NCI-H446 treated with DMSO at 0.1 percent for 48 hours (cell line): ENCODE data around the gene CD47.

Experiments
- DNase-seq: peaks from one replicate; lab custom pipeline; 2025; lab: John Stamatoyannopoulos, UW

Gene CD47

DNA sequence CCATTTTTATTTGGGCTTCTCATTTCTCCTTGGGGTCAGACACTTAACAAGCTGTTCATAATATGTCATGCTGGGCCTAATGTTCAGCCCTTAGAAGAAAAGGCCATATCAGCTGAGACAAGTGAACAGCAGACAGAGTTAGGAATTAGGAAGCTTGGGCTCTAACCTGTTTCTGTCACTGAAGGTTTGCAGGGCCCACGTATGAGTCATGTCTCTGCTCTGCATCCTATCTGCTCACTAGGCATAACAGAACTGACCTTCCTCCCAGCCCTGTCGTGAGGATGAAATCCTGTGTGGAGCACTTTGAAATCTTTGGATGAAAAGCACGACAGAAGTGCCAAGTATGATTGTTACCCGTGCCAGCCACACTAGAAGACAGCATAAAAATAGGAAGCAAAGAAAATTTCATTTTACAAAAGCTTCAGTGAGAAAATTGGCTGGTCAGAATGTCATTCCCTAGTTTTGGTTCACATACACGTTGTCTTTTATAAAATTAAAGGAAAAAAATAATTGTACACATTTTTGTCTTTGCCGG lies 26.5 kb upstream of the CD47 start:
- DNase-seq = no peak

DNA sequence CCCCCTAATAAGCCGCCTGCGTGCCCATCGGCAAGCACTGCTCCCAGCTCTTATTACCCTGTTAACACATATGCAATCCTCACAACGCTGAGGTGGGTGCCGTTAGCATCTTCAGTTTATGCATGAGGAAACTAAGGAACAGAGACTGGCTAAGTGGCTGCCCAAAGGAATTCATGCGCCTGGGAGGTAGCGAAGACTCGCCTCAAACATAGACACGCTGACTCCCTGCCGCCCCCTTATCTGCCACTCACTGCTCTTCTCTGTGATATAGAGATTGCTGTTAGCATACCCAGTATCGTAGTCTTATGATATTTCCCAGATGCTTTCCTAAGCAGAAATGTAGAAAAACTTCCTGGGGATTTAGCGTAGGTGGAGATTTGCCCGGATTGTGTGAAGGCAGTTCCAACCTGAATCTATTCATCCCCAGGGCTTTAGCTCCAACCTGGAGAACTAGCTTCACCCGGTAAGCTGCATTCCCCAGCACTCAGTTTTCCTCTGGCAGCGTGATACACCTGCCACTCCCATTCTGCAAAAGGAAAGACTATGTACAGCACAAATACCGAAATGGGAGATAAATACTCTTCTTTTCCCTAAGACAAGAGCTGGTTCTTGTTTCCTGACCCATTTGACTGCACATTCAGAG lies 23.7 kb upstream of the CD47 start:
- DNase-seq = no peak

DNA sequence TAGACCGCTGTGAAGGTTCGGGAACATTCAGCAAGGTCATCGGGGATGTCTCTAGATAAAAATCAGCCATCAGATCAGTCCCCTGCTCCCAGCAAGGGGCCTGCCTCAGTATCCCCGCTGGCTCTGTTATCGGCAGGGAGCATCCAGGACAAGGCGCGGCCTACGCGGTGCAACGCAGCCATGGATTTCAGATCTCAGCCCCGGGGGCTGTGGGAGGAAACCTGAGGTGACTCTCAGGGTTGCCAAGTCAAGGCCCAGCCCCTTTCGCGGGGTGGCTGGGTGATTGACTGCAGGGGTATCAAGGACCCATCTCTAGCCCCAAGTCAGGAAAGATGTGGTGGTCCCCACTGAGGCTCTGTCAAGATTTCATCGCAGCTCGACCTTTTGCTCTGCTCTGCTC lies 23.1 kb upstream of the CD47 start:
- no peak for DNase-seq

DNA sequence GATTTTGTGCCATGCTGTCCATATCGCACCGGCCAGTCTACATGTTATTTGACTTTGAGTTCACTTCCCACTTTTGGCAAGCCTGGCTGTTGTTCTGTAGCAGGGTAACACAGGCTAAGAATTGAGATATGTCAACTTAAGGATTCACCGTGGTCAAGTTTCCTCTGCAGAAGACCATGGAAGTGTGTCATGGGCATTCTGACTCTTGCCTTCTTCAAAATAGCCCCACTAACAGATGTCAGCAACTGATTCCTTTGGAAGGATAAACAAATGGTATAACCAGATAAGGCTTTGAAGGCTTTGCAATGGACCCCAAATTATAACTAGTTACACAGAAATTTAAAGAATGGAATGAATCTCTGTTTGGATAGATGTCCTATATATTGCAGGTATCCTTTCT lies 20.1 kb upstream of the CD47 start:
- no peak for DNase-seq

DNA sequence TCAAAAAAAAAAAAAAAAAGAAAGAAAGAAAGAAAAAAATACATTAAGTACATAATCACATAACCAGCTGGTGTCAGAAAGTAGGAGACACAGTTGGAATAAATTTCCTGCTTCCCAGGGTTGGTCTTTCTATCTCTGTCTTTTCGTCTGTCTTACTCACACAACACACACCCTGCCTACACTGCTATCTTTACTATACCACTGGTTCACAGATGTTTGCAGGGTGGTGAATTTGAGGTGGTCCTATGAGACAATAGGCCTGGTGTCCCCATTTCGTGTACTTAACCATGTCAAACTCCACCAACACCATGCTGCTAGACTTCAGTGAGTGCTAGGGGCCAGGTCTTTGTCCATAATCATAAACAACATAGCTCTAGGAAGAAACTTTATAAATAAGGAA lies 17.6 kb upstream of the CD47 start:
- DNase-seq = no peak

DNA sequence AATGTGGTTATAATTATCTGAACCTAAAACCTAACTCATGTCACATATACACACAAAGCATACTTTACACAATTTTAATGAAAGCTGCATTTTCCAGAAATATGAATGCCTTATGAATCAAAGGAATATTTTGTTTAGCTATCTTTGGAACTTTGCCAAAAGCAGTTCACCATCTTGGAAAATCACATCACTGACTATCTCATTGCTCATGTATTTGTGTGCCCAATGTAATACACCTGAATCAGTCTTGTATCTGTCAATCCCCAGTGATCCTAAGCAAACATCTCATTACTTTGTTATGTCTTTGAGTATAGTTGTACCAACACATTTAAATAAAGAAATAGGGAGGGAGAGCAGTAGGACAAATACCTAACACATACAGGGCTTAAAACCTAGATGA lies 15.6 kb upstream of the CD47 start:
- no peak for DNase-seq

DNA sequence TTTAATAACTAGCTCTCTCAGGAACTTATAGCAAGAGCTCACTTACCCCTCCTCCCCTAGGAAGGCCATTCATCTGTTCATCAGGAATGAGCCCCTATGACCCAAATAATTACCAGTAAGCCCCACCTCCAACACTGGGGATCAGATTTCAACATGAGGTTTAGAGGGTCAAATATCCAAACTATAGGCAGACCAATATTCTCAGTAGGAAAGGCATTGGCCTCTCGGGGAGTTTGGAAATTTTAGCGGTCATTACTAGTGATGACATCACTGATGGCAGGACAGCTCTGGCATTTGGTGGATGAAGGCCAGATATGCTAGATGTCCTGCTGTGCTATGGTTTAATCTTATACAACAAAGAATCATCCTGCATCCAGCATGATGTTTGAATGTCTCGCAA lies 15.2 kb upstream of the CD47 start:
- DNase-seq = no peak

DNA sequence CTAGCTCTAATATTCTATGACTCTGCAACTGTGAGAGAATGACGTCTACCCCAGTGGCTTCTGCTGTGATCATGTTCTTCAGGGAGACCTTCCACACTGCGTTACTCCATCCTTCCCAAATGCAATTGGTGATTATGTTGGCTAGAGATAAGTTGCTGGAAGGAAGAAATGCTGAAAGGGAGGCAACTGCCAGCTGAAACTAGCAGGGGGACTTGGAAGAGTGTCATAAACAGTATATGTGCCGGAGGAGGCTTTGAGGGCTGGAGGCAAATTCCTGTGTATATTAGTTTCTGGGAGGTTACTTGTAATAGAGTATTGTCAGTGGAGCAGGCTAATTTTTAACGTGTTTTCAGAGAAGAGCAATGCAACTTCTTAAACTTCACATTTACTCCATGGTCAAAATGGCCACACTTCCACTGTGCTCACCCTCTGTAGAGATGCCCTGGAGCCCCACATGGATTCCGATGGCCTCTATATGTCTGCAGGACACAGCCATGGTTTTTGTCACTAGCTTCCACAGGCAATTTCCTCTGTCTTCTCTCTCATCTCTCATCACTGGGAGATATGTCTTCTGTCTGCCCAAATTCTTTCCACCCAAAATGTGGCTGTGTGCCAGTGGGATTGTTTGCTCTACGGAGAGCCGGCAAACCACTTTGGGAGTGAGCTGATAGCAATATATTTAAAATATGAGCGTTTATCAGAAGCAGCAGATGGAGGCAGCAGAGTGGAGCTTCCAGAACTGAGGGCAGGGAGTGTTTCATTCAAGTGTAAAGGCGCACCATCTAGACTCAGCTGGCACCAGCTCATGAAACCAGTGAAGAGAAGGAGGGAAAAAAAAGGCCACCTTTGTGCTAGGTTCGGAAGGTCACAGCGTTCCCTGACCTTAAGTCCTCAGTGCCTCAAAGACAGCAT lies 13.3 kb upstream of the CD47 start:
- DNase-seq = peak; percentile 52

DNA sequence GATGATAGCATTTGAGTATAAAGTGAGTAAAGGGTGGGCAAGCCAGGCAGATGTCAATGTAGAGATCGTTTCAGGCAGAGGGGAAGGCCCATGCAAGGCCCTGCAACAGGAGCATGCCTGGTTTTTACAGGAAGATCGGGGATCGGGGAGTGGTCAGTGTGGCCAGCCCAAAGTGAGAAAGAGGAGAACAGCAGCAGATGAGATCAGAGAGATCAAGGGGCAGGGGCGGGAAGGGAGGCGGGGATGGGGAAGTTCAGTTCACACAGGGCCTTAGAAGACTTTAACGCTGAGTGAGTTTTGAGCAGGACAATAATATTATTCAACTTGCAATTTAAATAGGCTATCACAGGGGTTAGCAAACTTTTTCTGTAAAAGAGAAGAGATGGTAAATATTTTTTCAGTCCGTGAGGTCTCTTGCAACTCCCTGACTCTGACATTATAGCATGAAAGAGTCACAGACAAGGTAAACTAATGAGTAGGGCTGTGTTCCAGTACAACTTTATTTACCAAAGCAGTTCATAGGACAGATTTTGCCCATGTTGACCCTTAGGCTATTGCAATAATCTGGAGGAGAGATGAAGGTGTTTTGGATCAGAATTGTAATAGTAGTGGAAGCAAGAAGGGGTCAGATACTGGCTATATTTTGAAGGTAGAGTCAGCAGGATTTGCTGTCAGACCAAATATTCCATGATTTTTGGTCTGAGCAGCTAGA lies 12.4 kb upstream of the CD47 start:
- DNase-seq = no peak

DNA sequence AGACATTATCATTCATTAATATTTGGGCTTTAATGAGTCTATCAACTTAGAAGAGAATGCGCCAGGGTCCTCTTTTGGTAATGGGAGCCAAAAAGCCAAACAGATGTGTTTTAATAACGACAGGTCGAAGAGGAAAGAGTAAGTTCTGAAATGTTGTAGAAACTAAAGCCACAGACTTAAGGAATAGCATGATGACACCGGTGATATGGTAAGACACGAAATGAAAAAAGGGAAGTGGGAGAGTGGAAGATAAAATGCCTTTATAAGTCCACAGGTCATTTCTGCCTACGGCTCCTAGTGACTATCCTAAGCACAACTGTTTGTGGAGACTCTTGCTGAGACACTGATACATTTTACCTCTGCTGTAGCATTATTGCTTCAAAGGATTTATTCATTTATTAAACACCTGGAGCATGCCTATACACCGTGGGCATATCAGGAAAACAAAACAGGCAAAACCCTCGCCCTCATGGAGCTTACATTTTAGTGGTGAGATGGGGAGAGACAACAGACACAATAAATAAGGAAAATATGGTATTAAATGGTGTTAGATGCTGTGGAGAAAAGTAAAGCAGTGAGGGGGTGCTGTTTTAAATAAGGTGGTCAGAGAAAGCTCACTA lies 11.7 kb upstream of the CD47 start:
- DNase-seq = no peak

DNA sequence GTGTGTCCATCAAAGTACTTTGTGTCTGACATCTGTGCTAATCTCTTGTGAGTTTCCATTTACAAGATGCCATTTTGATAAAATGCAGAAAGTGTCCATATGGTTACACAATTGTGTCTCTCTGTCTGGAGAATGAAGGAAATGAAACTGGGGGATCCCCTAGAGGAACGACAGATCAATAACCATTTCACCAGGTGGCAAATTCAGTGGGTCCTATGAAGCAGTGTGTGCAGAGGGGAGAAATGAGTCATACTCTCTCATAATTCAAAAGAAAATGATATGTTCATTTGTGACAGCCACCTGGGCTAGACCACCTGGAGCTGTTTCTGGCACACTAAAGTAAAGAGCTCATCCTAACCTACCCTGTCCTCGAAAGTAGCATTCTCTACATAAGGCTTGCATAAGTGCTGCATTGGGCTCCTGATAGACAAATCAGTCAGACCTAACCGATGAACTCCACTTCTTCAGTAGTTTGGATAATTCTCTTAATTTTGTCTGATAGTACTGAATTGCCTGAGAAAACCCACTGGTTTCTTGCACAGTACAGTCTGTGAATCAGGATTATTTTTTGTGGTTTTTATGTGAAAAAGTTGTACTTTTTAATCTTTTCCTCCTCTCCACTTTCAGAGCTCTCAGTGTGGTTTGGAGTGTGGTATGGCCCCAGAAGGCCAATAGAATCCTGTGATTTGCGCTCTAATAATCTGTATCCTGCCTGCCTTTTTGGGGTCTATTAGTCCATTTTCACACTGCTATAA lies 10.3 kb upstream of the CD47 start:
- no peak for DNase-seq

DNA sequence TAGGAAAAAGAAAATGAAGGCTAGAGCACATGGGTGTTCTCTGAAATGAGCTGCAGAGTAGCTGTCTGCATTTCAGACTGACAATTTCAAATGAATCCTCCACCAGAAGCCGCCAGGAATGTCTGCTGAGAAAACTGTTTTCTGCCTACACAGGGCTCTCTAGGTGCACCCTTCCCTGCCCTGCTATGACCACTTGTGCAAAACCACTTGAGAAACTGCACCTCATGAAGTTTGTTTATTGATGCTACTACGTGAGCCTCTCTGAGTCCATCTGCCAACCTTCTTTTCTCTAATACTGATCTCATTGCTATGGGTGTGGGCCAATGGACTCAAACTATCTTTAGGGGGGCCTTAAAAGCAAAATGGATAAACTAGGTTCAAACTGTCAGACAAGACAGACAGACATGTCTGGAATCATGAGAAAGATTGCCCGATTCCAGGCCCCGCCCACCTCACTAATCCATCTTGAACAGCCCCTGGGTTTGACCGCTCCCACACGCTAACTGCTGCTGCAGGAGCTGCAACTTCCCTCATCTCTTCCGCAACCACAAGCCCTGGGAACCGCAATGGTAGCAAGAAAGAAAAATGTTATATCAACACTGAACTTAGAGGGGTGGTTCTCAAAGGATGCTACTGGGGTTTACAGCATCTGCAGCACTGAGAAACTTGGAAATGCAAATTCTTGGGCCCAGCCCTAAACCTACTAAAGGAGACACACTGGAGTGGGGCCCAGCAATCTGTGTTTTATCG lies 9.0 kb upstream of the CD47 start:
- no peak for DNase-seq

DNA sequence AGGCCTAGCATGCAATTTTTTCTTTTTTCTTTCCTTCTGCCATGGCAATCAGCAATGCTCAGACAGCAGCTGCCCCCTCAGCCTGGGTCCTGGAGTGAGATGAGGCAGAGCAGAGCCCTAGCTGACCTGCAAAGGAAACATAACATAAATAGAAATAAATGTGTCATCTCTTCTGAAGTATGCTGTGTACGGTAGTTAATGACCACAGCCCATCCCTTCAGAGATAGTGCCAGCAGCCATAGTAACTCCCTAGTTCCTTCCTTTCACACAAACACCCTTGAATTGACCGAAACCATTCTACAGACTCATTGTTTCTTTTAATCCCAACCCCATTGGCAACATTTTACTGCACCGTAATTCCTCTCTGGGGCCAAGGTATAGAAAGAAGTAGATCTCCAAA lies 8.4 kb upstream of the CD47 start:
- DNase-seq = no peak

DNA sequence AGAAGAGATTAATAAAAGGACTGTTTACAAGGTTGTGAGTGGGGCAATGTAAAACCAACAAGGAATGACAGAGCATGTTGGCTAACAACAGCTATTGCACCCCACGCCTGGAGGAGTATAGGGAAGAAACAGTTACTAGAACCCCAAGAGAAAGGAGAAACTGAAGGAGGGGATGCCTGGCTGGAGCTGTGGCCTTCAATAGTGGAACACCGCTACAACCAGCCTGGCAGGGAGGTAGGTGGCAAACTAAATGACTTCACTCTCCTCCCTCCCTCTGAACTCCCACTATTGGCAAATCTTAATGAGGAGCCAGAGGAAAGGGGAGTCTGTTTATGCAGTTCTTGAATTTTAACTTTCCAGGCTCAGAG lies 7.2 kb upstream of the CD47 start:
- no peak for DNase-seq

DNA sequence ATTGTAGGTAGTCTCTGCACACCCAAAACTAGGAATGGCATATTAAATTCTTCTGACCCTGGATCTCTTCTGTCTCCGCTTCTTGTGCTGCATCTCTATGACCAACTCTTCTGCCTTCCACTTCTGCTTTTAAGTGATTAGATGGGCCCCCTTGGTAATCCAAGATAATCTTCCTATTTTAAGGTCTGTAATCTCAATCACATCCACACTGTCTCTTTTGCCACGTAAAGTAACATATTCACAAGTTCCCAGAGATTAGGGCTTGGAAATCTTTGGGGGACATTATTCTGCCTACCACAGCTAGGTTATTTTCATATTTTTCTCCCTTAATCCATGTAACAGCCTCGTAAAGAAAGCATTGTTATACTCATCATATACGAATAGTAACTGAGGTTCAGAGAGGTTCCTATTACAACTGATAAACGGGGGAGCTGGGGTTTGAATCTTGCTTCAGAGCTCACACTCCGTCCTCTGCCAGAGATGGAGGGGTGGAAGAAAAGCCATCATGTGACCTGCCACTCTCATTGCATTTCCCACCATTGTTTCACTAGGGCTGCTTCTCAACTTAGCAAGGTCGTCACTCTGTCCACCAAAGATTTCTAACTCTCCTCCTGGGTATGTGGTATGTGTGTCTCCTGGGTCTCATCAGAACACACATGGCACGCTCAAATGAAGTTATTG lies 6.6 kb upstream of the CD47 start:
- DNase-seq = no peak

DNA sequence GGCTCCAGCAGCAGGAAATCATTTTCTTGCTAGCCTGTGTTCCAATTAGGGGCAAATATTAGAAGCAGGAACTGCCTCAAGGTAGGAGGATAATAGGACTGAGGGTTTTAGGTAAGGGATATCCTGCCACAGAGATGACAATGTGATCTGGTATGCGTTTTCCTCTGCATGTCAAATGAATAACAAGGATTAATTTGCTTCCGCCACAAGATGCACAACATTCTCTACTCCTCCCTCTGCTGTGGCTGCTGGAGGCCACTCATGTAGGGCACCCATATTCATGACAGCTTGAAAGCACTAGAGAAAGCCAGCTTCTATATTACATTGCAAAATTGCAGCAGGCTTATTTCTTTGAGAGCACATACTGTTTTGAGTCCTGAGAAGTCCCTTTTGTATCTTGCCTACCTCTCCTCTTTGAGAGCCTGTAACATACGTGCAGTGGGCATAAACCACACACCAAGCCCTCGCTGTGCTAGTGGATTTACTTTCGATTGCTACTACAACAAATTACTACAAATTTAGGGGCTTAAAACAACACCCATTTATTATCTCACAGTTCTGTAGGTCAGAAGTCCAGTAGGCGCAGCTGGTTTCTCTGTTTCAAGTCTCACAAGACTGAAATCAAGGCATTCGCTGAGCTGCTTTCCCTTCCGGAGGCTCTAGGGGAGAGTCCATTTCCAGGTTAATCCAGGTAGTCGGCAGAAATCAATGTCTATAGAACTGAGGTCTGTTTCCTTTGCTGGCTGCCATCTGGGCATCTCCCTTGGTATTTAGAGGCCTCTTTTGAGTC lies 5.9 kb upstream of the CD47 start:
- DNase-seq = no peak

DNA sequence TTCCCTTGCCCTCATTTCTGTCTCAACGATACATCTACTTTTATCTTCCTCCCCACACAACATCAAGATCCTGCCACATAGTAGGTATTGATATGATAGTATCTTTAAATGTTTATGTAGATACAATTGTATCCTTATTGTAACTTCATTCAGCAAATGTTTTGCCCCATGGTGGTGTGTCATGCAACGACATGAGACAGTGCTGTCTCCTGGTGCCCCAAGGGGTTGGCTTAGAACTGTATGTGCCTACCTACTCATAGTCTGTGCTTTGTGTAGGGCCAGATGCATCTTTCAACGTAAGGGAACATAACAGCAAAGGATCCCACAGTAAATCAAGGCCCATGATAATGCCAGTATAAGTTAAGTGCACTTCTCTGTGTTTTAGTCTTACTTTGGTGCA lies 2.8 kb upstream of the CD47 start:
- no peak for DNase-seq

DNA sequence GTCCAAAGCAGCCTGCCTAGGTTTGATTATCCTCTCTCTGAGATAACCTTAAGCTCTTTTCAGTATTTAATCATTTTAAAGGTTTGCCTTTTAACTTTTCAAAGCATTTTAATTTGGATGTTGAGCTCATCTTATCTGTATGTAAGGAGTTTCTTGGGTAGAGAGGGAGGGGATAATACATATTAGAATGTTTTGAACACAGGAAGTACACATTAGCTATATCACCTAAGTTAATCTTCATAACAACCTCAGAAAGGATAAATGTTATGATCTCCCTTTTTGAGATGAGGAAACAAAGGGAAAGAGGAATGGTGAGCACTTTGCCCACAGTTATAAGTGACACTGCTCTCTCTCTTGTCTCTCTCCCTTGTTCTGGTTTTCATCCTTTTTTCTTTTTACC lies 2.2 kb upstream of the CD47 start:
- no peak for DNase-seq

DNA sequence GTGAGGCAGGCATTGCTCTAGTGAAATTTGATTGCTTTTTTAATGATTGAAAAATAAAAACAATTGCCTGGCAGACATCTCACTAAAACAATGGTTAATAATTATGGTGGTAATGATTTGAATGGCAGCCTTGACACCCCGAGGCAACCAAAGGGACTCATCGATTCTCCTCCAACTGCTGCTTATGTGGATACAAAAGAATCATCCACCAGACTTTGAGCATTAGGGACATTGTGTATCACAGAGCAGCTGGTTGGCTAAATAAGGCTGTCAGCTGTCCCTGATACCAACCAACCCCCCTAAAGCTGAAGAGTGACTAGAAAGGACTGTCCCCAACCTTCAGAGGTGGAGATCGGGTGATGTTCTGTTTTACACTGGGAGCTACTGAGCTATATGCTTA lies 1.7 kb upstream of the CD47 start:
- no peak for DNase-seq
